ENCODE data around the gene CD82. TPM values are rescaled to one million over a fixed set of nuclear protein-coding genes. Genes with fewer than 3 reads are reported as not detected.

CD82 gene
- total and polyA plus RNA-seq, 2 experiments from 2014 or later = 4.8 to 6.0 TPM

DNA sequence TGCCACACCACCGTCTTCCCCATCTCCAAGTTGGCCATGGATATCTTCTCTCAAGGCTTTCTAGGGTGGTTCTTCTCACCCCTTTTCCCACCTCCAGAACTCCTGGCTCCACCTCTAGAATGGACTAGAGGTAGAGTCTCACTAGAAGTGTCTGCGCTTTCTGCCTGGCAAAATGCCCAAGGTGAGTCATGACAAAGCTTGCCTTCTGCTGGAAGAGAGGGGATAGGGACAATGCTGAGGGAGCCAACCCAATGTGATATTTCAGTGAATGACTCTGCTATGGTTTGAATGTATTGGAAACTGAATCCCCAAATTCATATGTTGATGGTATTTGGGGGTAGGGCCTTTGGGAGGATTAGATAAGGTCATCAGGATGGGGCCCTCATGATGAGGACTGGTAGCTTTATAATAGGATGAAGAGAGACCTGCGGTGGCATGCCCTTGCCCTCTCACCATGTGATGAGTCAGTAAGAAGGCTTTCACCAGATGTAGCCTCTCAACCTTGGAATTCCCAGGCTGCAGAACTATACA, 4.1 kb upstream of the CD82 start:
- Histone ChIP-seq H3K36me3 (ENCODE audit: low read depth) (no peaks in the 10 kb centered on the region), H3K4me2 (ENCODE audit: unreplicated experiment) (no peak overlapping the region), H3K9me3 (ENCODE audit: low read depth) (no peaks in the 10 kb centered on the region), H3K9me2 (ENCODE audit: insufficient read depth) (no peaks in the 10 kb centered on the region), H3K4me3 (no peak overlapping the region), H3K9ac (no peak overlapping the region), H3K27me3 (replicated peaks; ENCODE audit: insufficient read depth) (no peaks in the 10 kb centered on the region), H3K4me1 (ENCODE audit: insufficient read depth) (peaks cover 14% of the 10 kb centered on the region), H4K20me1 (ENCODE audit: insufficient read depth) (no peaks in the 10 kb centered on the region), H3K79me2 (ENCODE audit: insufficient read depth) (no peaks in the 10 kb centered on the region), H2AFZ (no peak overlapping the region), H3K27ac (no peak overlapping the region), H3F3A (ENCODE audit: insufficient read depth) (peaks cover 13% of the 10 kb centered on the region)
- WGBS, 2 experiments (ENCODE audit: low coverage in 1 of 2, low lambda C conversion rate in 2 of 2, missing lambda C conversion rate in 2 of 2) = 92 to 97% methylated on average over 3 of the region's 3 CpGs
- in situ Hi-C loops (cut with MboI) = loop anchor here (10.0 kb wide), 1 partner anchor 343 kb away; no protein-coding TSS in a partner anchor
- no peak for TF ChIP-seq EZH2 (IDR thresholded peaks at IDR 0.05; ENCODE audit: insufficient read depth, poor library complexity, severe bottlenecking)
- no peak for TF ChIP-seq EZH2phosphoT487 (IDR thresholded peaks at IDR 0.05; ENCODE audit: insufficient read depth, low read depth)
- no peak for DNase-seq

DNA sequence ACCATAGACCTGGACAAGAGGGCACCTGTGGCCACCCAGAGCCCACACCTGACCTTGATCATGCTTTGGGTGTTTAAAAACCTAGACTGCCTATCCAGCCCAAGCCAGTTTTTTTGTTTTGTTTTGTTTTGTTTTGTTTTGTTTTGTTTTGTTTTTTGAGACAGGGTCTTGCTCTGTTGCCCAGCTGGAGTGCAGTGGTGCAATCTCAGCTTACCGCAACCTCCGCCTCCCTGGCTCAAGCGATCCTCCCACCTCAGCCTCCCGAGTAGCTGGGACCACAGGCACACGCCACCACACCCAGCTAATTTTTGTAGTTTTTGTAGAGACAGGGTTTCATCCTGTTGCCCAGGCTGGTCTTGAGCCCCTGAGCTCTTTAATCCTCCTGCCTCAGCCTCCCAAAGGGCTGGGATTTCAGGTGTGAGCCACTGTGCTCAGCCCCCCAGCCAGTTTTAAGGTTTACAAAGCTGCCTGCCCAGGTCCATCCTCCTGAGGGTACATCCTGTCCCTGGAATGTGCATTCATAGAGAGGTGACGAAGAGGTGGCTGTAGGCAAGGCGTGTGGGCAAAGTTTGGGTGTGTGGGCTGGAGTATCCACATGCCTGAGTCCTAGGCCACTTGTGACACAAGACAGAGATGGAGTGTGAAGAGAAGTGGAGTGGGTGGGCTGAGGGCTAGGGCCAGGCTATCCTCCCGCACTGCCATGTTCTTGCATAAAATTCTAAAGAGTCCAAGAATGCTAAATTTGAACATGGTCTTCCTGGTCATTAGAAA, 3.3 kb upstream of the CD82 start:
- WGBS, 2 experiments (ENCODE audit: low coverage in 1 of 2, low lambda C conversion rate in 2 of 2, missing lambda C conversion rate in 2 of 2) = 95 to 96% methylated on average over 8 of the region's 8 CpGs
- no peaks in the 10 kb centered on the region for H3K9me3 ChIP-seq (ENCODE audit: low read depth)
- no peak overlapping the region for H3K9ac ChIP-seq
- no peak overlapping the region for H2AFZ ChIP-seq
- in situ Hi-C loops (cut with MboI) = loop anchor here (10.0 kb wide), 1 partner anchor 343 kb away; no protein-coding TSS in a partner anchor
- peaks cover 14% of the 10 kb centered on the region for H3K4me1 ChIP-seq (ENCODE audit: insufficient read depth)
- no peaks in the 10 kb centered on the region for H3K27me3 ChIP-seq (replicated peaks; ENCODE audit: insufficient read depth)
- no peaks in the 10 kb centered on the region for H4K20me1 ChIP-seq (ENCODE audit: insufficient read depth)
- H3K4me3 ChIP-seq = no peak overlapping the region
- no peak for TF ChIP-seq EZH2 (IDR thresholded peaks at IDR 0.05; ENCODE audit: insufficient read depth, poor library complexity, severe bottlenecking)
- no peak for TF ChIP-seq EZH2phosphoT487 (IDR thresholded peaks at IDR 0.05; ENCODE audit: insufficient read depth, low read depth)
- no peaks in the 10 kb centered on the region for H3K36me3 ChIP-seq (ENCODE audit: low read depth)
- H3K9me2 ChIP-seq (ENCODE audit: insufficient read depth) = no peaks in the 10 kb centered on the region
- H3K79me2 ChIP-seq (ENCODE audit: insufficient read depth) = no peaks in the 10 kb centered on the region
- DNase-seq = no peak
- peaks cover 13% of the 10 kb centered on the region for H3F3A ChIP-seq (ENCODE audit: insufficient read depth)
- H3K27ac ChIP-seq = no peak overlapping the region
- no peak overlapping the region for H3K4me2 ChIP-seq (ENCODE audit: unreplicated experiment)

DNA sequence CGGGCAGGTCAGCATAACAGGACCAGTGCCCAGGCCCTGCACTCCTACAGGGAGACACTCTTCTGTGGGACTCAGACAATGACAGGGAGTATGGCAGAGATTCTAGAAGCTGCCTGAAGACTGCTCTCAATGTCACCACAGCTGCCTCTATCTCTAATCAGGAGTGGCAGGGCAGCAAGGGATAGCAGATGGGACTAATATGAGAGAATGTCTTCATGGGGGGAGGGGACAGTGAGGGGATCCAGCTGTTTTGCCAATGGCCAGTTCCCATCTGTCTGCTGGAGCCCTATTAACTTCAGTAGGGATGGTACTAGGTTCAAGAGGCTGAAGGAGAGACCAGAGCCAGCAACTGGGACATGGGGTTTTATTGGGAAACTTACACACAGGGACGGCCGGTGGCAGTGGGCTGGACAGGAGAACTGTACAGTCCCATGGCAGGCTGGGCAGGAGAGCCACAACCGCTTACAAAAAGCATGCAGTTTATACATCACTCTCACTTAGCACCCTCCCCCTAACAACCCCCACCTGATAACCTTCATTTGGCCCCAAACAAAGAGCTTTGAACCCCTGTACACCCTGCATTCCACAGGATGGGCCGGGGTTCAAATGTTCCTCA, 2.5 kb upstream of the CD82 start:
- H2AFZ ChIP-seq = no peak overlapping the region
- H3K9ac ChIP-seq = no peak overlapping the region
- no peak for DNase-seq
- no peak overlapping the region for H3K27ac ChIP-seq
- no peaks in the 10 kb centered on the region for H3K79me2 ChIP-seq (ENCODE audit: insufficient read depth)
- no peak overlapping the region for H3K4me3 ChIP-seq
- no peaks in the 10 kb centered on the region for H4K20me1 ChIP-seq (ENCODE audit: insufficient read depth)
- 94 to 96% methylated on average over 5 of the region's 5 CpGs for WGBS, 2 experiments (ENCODE audit: low coverage in 1 of 2, low lambda C conversion rate in 2 of 2, missing lambda C conversion rate in 2 of 2)
- H3K4me1 ChIP-seq (ENCODE audit: insufficient read depth) = peaks cover 14% of the 10 kb centered on the region
- in situ Hi-C loops (cut with MboI) = loop anchor here (10.0 kb wide), 1 partner anchor 342 kb away; no protein-coding TSS in a partner anchor
- H3K27me3 ChIP-seq (replicated peaks; ENCODE audit: insufficient read depth) = no peaks in the 10 kb centered on the region
- H3K9me3 ChIP-seq (ENCODE audit: low read depth) = no peaks in the 10 kb centered on the region
- H3K9me2 ChIP-seq (ENCODE audit: insufficient read depth) = no peaks in the 10 kb centered on the region
- no peaks in the 10 kb centered on the region for H3K36me3 ChIP-seq (ENCODE audit: low read depth)
- TF ChIP-seq EZH2 (IDR thresholded peaks at IDR 0.05; ENCODE audit: insufficient read depth, poor library complexity, severe bottlenecking) (no peak), EZH2phosphoT487 (IDR thresholded peaks at IDR 0.05; ENCODE audit: insufficient read depth, low read depth) (no peak)
- no peak overlapping the region for H3K4me2 ChIP-seq (ENCODE audit: unreplicated experiment)
- peaks cover 13% of the 10 kb centered on the region for H3F3A ChIP-seq (ENCODE audit: insufficient read depth)

DNA sequence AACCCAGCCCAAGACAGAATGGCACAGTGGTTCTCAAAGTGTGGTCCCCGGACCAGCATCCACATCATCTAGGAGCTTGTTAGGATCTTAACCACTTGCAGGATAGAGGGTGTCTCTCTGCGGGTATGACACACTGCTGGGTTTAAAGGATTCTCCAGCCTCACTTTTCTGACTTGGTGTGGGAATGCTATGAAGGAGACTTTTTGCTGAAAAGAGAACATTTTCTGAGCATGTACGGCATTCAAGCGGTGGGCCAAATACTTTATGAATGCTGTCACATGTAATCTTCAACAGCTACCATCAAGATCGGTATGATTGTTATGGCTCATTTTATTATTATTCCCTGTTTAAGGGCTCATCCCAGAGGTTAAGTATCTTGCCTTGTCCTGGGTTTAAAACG, 1.8 kb upstream of the CD82 start:
- WGBS, 2 experiments (ENCODE audit: low coverage in 1 of 2, low lambda C conversion rate in 2 of 2, missing lambda C conversion rate in 2 of 2) = 48 to 55% methylated on average over 6 of the region's 6 CpGs
- Histone ChIP-seq H3K9me3 (ENCODE audit: low read depth) (no peaks in the 10 kb centered on the region), H3K36me3 (ENCODE audit: low read depth) (no peaks in the 10 kb centered on the region), H3K27me3 (replicated peaks; ENCODE audit: insufficient read depth) (no peaks in the 10 kb centered on the region), H3K9me2 (ENCODE audit: insufficient read depth) (no peaks in the 10 kb centered on the region), H2AFZ (peak overlapping the region; percentile 84; the same call in 1 of the 2 replicates), H3F3A (ENCODE audit: insufficient read depth) (peaks cover 14% of the 10 kb centered on the region), H4K20me1 (ENCODE audit: insufficient read depth) (no peaks in the 10 kb centered on the region), H3K79me2 (ENCODE audit: insufficient read depth) (no peaks in the 10 kb centered on the region), H3K27ac (peak overlapping the region; percentile 99), H3K4me3 (no peak overlapping the region), H3K4me1 (ENCODE audit: insufficient read depth) (peaks cover 18% of the 10 kb centered on the region), H3K9ac (peak overlapping the region; percentile 97), H3K4me2 (ENCODE audit: unreplicated experiment) (peak overlapping the region; percentile 96)
- no peak for TF ChIP-seq EZH2 (IDR thresholded peaks at IDR 0.05; ENCODE audit: insufficient read depth, poor library complexity, severe bottlenecking)
- no peak for TF ChIP-seq EZH2phosphoT487 (IDR thresholded peaks at IDR 0.05; ENCODE audit: insufficient read depth, low read depth)
- in situ Hi-C loops (cut with MboI) = loop anchor here (10.0 kb wide), 1 partner anchor 341 kb away; no protein-coding TSS in a partner anchor
- DNase-seq = peak; percentile 63

Data from GM23248 (cell line).